ENCODE results near the gene TCF7. TPM values are rescaled to one million over a fixed set of nuclear protein-coding genes. Genes with fewer than 3 reads are reported as not detected.

TCF7 gene
- total RNA-seq, 1 experiment from 2014 or later, result 16.8 TPM

DNA sequence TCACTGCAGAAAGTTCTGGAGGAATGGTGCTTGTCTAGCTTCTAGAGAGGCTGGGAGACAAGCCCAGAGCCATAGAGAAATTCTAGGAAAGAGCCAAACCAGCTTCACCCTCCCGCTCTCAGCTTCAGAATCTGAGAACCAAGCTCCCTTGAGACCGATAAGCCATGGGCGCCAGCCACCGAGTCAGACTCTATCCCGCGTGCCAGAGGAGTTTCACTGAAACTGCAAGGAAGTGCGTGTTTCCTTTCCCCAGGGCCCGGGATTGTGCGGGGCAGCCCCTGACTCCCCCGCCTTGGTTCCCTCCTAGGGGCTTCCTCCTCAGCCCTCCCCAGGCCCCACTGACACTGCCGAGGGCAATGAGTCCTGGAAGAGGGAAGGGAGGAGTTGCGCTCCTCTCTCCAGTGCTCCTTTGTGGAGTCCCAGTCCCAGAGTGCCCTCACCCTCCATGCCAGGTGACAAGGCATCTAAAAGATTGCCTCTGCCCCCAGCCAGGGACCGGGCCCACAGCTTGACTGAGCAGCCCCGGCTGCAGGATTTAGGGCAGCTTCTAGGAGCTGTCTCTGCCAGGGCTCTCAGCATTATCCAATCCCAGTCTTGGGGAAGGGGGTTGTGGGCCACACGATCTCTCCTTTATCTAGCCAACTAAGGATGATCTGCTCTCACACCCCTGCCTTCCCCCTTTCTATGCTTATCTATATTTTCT is 18.4 kb upstream of the TCF7 start:
- no TSS peak for BruUV-seq (replicated peaks)
- no peaks in the 10 kb centered on the region for H3K27me3 Mint-ChIP-seq (ENCODE audit: unreplicated experiment)
- no peak overlapping the region for H3K27ac Mint-ChIP-seq (ENCODE audit: unreplicated experiment)
- TF ChIP-seq, protein P1, sequence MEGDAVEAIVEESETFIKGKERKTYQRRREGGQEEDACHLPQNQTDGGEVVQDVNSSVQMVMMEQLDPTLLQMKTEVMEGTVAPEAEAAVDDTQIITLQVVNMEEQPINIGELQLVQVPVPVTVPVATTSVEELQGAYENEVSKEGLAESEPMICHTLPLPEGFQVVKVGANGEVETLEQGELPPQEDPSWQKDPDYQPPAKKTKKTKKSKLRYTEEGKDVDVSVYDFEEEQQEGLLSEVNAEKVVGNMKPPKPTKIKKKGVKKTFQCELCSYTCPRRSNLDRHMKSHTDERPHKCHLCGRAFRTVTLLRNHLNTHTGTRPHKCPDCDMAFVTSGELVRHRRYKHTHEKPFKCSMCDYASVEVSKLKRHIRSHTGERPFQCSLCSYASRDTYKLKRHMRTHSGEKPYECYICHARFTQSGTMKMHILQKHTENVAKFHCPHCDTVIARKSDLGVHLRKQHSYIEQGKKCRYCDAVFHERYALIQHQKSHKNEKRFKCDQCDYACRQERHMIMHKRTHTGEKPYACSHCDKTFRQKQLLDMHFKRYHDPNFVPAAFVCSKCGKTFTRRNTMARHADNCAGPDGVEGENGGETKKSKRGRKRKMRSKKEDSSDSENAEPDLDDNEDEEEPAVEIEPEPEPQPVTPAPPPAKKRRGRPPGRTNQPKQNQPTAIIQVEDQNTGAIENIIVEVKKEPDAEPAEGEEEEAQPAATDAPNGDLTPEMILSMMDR (IDR thresholded peaks at IDR 0.05; ENCODE audit: unreplicated experiment), result no peak
- H3K9me3 Mint-ChIP-seq (ENCODE audit: low read depth, unreplicated experiment), result no peaks in the 10 kb centered on the region
- H3K4me1 Mint-ChIP-seq (ENCODE audit: low read depth, unreplicated experiment), result peaks cover 52% of the 10 kb centered on the region
- intact Hi-C loops (cut with micrococcal nuclease; ENCODE audit: unreplicated experiment), result no loop called here
- DNase-seq, result no peak
- CTCF ChIA-PET, result no interaction called here
- no peaks in the 10 kb centered on the region for H3K36me3 Mint-ChIP-seq (ENCODE audit: insufficient read depth, unreplicated experiment)
- no peak overlapping the region for H3K4me3 Mint-ChIP-seq (ENCODE audit: low read depth, unreplicated experiment)

DNA sequence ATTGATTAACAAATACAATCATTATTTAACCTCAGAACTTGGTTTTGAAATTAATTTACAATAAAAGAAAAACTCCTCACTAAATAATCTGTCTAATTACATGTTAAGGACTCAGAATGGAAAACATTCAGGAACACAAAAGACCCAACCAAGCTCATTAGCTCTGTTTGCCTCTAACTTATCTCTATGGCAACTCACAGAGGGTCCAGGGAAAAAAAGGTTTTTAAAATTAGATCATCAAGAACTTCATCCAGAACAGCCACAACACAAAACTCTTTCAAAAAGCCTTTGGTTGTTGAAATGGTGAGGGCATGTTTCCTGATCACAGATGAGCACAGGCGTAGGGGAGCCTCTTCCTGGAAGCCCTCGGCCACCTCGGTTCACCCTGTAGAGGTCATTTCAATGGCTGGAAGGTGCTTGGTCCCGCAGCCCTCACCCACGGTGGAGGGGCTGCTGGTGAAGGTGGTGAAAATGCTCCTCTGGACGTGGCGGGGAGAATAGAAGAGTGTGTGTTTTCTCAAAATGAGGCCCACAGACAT is 17.2 kb upstream of the TCF7 start:
- no peak for DNase-seq
- no TSS peak for BruUV-seq (replicated peaks)
- TF ChIP-seq, protein P1 (IDR thresholded peaks at IDR 0.05; ENCODE audit: unreplicated experiment), result no peak
- no peak overlapping the region for H3K27ac Mint-ChIP-seq (ENCODE audit: unreplicated experiment)
- H3K9me3 Mint-ChIP-seq (ENCODE audit: low read depth, unreplicated experiment), result no peaks in the 10 kb centered on the region
- CTCF ChIA-PET, result no interaction called here
- H3K27me3 Mint-ChIP-seq (ENCODE audit: unreplicated experiment), result no peaks in the 10 kb centered on the region
- no peaks in the 10 kb centered on the region for H3K36me3 Mint-ChIP-seq (ENCODE audit: insufficient read depth, unreplicated experiment)
- intact Hi-C loops (cut with micrococcal nuclease; ENCODE audit: unreplicated experiment), result no loop called here
- peaks cover 40% of the 10 kb centered on the region for H3K4me1 Mint-ChIP-seq (ENCODE audit: low read depth, unreplicated experiment)
- H3K4me3 Mint-ChIP-seq (ENCODE audit: low read depth, unreplicated experiment), result no peak overlapping the region

DNA sequence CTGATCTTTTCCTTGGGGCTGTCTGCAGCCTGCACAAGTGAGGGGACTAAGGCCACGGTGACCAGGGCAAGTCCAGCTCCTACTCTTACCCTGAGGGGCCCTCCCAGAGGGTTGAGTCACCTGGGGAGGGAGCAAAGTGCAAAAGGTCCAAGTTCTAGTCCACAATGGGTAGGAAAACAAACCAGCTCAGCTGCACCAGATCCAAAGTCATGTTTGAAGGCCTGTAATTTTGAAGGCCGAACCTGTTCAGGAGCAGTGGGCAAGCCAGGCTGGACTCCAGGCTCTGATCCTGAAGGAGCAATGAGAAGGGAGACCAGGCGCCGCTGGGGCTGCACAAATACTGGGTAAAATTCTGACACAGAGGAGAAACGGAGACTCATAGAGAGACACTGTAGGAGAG is 15.8 kb upstream of the TCF7 start:
- peaks cover 28% of the 10 kb centered on the region for H3K4me1 Mint-ChIP-seq (ENCODE audit: low read depth, unreplicated experiment)
- H3K27ac Mint-ChIP-seq (ENCODE audit: unreplicated experiment), result no peak overlapping the region
- H3K27me3 Mint-ChIP-seq (ENCODE audit: unreplicated experiment), result no peaks in the 10 kb centered on the region
- no peak overlapping the region for H3K4me3 Mint-ChIP-seq (ENCODE audit: low read depth, unreplicated experiment)
- no peak for DNase-seq
- CTCF ChIA-PET, result interaction anchor here (0.9 to 3.5 kb wide), 4 partner anchors 45 to 59 kb away, joined by 3 to 15 read pairs (median 8); no protein-coding TSS in a partner anchor
- TF ChIP-seq, protein P1 (IDR thresholded peaks at IDR 0.05; ENCODE audit: unreplicated experiment), result no peak
- intact Hi-C loops (cut with micrococcal nuclease; ENCODE audit: unreplicated experiment), result no loop called here
- H3K9me3 Mint-ChIP-seq (ENCODE audit: low read depth, unreplicated experiment), result no peaks in the 10 kb centered on the region
- BruUV-seq (replicated peaks), result no TSS peak
- no peaks in the 10 kb centered on the region for H3K36me3 Mint-ChIP-seq (ENCODE audit: insufficient read depth, unreplicated experiment)

DNA sequence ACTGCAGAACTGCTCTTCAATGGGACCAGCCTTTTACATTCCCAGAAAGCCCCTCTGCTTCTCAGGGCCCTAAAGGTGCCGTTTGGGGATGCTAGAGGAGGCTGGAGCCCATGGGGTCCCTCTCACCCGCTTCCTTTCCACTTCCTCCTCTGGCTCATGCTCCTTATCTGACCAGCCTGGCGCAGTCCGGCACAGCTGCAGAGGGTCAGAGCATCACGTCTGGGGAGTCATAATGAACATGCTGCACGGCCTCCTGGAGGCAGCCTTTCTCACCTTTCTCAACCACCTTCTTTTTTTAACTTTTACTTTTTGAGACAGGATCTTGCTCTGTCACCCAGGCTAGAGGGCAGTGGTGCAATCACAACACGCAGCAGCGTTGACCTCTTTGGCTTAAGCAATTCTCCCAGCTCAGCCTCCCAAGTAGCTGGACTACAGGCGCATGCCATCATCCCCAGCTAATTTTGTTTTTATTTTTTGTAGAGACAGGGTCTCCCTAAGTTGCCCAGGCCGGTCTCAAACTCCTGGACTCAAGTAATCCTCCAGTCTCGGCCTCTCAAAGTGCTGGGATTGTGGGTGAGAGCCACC is 15.1 kb upstream of the TCF7 start:
- DNase-seq, result no peak
- Mint-ChIP-seq H3K27me3 (ENCODE audit: unreplicated experiment) (no peaks in the 10 kb centered on the region), H3K4me1 (ENCODE audit: low read depth, unreplicated experiment) (peaks cover 28% of the 10 kb centered on the region), H3K9me3 (ENCODE audit: low read depth, unreplicated experiment) (no peaks in the 10 kb centered on the region), H3K27ac (ENCODE audit: unreplicated experiment) (no peak overlapping the region), H3K36me3 (ENCODE audit: insufficient read depth, unreplicated experiment) (no peaks in the 10 kb centered on the region), H3K4me3 (ENCODE audit: low read depth, unreplicated experiment) (no peak overlapping the region)
- intact Hi-C loops (cut with micrococcal nuclease; ENCODE audit: unreplicated experiment), result no loop called here
- TF ChIP-seq, protein P1 (IDR thresholded peaks at IDR 0.05; ENCODE audit: unreplicated experiment), result no peak
- no TSS peak for BruUV-seq (replicated peaks)
- CTCF ChIA-PET, result interaction anchor here (2.1 to 3.5 kb wide), 2 partner anchors 46 to 60 kb away, joined by 13 to 15 read pairs; no protein-coding TSS in a partner anchor
